Ramos (cell line): ENCODE results near the gene ESM1.
"Not testable (repeated sequence)": the region's sequence is repeated elsewhere in the genome, so short reads cannot be mapped to it uniquely, and the experiment has no call there.

ENCODE experiments used
- in situ Hi-C: fragments of 300-500 bp; cut with MboI; formaldehyde crosslinking; loops from one replicate; pipeline ENCODE4 v1.14.3; 2022; ENCODE audit warnings: low sequenced_read_pairs; ENCODE audit not compliant: unreplicated experiment

The ESM1 gene, protein sequence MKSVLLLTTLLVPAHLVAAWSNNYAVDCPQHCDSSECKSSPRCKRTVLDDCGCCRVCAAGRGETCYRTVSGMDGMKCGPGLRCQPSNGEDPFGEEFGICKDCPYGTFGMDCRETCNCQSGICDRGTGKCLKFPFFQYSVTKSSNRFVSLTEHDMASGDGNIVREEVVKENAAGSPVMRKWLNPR

DNA sequence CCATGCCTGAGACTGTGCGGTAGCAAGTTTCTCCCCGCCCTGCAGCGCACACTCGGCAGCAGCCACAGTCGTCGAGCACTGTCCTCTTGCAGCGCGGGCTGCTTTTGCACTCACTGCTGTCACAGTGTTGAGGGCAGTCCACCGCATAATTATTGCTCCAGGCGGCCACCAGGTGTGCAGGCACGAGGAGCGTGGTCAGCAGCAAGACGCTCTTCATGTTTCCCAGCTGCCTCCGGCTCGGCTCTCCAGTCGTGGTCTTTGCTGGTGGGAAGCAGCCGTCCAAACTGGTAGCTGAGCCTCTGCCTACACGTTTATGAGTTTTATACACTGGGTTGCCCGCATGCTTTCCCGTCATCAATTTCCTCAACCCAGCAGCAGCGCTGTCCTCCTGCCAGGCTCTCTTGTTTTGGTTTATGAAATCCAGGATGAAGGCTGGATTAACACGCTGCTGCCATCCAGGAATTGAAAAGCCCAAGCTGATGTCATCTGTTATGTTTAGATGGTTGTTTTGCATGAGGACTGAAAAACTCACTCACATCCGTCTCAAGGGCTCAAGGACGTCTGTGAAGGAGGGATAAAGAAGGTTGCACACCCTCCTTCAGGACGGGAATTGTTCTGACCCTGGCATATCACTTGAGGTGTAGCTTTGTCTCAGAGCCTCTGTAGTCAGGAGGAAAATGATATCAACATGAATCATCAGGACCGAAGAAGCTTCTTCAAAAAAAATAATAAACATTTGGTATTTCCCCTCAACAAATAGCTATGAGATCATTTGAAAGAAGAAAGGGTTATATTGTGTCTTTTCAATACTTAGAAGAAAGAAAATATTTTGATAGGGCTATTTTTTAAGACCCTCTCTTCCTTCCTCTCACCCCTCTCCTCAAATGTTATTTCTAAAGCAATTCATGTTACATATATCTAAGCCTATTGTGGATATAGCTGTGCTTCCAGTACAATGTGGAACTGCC, at the start of gene ESM1:
Gene ESM1 (minus strand): TSS at position 293 of the 968 bp plus-strand sequence. CDS start 76 bp downstream, at position 217.
- in situ Hi-C loops, result no loop called here

DNA sequence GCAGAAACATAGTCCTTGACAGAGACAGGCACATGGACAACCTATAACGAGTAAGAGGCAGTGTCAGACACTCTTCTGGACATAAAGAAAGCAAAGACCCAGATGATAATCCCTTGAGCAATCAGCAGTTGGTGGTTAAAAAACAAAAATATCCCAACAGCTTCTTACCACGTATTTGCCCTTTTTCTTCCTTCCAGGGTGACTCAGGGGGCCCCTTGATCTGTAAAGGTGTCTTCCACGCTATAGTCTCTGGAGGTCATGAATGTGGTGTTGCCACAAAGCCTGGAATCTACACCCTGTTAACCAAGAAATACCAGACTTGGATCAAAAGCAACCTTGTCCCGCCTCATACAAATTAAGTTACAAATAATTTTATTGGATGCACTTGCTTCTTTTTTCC, 48.2 kb upstream of the ESM1 start:
- in situ Hi-C loops, result no loop called here

DNA sequence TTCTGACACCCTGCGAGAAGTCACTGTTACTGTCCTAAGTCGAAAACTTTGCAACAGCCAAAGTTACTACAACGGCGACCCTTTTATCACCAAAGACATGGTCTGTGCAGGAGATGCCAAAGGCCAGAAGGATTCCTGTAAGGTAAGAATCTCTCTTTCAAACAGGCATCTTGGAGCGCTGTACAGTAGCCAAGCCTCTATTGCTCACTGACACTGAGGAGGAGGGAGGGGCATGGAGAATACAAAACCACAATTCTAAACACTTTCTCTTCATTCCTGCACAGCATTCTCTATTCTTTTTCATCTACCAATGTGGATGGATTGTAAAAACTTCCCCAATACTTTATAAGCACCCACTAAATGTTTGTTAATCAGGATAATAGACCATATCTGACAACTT, 46.1 kb upstream of the ESM1 start:
- in situ Hi-C loops, result no loop called here

DNA sequence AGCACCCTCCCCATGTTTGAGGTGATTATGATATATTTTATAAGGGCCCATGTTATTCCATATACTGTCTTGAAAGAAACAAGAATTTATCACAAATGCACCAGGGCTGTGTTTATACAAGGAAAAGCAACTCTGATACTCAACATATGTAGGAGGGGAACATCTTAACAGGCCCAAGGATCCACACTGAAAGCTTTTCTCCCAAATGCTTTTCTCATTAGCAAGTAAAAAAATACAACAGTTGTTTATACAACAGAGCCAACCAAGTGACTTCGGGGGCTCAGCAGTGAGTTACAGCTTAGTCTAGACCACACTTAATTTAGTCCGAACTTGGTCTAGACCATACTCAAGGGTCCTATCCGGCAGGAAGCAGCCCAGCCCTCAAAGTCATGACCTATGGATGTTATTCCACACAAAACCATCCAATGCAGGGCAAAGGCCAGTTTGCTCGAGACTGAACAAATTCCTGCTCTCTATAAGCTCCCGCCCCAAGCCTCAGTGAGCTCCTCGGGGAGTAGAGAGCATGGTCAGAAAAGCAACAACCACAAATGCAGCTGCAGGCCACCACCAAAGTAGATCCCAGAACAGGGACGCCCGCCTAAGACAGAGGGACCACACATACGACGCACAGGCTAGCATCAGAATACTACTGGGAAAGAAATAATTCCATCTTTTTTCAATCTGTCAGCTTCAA, 45.4 kb upstream of the ESM1 start:
- in situ Hi-C loops, result no loop called here

DNA sequence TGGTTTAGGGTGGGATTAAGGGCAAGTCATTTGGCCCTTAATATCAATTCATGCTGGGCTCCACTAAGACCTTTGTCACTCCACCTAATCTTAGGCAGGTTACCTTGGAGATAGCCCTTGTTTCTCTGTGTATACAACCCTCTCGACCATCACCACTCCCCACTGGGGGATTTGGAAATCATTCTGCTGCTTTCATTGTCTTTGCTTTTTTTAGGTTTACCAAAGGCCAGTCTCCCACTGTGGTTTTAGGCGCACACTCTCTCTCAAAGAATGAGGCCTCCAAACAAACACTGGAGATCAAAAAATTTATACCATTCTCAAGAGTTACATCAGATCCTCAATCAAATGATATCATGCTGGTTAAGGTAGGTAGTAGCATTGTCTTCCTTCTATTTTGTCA, 44.8 kb upstream of the ESM1 start:
- in situ Hi-C loops, result no loop called here

DNA sequence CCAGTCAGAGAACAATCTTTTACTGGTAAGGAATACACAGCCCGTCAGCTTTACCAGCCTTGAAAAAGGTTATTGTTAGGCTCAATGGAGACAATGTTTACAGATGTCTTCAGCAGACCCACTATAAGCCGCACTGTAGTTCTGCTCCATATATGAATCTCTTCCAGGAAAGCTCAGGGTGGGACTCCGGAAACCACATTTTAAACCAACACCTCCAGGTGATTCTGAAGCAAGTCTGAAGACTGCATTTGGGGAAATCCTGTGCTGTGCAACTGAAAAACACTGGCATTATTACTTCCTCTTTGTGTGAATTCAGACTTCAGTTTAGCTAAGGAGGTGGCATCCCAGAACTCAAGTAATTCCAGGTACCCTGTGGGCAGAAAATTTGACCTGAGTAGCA, 42.2 kb upstream of the ESM1 start:
- in situ Hi-C loops, result no loop called here

DNA sequence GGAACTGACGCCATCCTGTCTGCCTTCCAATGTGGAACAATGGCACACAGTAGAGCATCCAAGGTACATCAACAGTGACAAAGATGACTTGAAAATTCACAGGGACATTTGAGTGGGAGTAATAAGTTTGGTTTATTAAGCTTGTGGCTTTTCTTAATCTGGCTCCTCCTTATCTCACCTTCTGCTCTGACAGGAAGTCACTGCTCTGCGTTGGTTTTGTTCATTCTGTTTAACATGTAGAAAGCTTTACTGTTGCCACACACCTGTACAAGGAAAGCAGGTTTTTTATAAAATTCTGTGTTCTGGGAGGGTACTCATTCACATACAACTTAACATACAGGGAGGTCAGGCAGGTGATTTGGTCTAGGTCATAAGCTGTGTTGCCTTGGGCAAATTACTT, 37.1 kb upstream of the ESM1 start:
- in situ Hi-C loops, result no loop called here

DNA sequence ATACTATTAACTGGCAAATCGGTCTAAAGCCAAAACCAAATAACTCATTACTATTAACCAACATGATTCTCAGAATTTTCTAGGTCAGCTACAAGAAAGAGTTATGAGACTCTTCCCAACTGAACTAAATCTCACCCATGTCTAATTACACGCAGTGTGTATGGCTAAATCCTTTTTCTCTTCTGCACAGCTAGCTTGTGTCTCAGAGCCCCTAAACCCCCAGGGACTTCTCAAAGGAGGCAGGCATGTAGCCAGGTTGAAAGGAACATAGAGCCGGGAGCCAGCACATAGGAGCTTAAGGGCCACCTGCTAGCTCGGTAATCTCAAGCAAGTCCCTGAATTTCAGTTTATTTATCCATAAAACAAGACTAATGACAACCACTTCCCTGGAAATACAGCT, 36.4 kb upstream of the ESM1 start:
- in situ Hi-C loops, result no loop called here

DNA sequence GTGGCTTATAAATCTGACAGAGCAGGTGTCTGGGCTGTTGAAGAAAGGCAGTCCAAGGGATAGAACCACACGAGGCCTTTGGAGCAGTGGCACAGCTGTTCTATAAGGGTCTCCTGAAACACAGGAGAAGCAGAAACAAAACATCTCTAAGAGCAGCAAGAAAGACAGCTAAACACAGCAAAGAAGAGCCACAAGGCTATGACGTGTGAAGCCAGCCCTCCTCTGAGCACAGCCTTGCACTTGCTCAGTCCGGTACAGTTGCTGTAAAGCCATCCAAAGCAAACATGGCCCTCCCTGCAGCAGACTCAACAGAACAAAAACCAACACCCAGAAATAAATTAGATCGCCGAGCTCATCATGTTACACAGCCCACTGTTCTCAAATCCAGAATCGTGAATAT, 36.0 kb upstream of the ESM1 start:
- in situ Hi-C loops, result no loop called here

DNA sequence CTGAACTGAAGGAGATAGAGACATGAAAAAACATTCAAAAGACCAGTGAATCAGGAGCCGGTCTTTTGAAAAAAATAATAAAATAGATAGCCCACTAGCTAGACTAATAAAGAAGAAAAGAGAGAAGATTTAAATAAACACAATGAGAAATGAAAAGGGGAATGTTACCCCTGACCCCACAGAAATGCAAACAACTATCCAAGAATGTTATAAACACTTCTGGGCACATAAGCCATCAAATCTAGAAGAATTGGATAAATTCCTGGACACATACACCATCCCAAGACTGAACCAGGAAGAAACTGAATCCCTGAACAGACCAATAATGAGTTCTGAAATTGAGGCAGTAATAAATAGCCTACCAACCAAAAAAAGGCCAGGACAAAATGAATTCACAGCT, 24.8 kb upstream of the ESM1 start:
- in situ Hi-C loops, result not testable (repeated sequence)

DNA sequence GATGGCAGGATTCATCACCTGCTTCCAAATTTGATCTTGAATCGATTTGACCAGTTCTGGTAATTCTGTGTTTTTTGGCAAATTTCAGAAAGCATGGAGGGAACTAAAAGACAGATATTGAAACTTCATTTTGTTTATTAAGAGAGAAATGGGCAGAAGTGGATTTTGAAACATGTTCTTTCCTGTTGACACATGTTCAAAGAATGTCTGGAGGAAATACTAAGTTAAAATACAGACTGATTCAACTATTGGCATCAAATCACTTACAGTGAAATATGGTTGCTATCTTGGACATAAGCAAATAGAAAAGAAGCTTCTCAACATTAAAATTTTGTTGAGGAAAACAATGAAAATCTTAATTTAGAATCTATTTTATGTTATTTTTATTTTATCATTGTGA, 19.3 kb upstream of the ESM1 start:
- in situ Hi-C loops, result no loop called here

DNA sequence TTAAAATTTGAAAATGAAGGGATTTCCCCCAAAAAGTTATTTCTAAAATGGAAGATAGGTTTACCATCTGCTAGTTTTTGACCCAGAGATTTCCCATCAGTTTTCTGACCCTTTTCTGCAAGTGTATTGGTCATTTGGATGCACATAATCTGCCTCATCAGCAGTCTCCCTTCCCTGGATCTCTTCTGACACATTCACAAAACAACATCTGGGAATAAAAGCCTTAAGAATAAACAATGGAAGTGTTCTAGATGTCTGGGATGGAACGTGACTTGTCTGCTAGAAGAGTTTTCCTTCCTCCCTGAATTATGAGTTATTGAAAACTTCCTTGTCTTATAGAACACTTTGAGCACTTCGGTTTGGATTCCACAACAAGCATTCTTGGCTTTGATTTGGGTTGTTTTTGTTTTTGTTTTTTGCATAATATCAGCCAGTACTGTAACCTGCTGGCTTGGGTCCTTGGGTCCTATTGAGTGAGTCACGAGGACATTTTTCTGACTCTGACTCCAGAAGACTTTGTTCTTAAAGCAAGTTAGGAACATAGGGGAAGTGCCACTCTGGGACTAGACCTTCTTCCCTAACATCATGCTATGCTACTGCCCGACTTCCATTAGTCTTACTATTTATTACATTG, 18.2 kb upstream of the ESM1 start:
- in situ Hi-C loops, result no loop called here

DNA sequence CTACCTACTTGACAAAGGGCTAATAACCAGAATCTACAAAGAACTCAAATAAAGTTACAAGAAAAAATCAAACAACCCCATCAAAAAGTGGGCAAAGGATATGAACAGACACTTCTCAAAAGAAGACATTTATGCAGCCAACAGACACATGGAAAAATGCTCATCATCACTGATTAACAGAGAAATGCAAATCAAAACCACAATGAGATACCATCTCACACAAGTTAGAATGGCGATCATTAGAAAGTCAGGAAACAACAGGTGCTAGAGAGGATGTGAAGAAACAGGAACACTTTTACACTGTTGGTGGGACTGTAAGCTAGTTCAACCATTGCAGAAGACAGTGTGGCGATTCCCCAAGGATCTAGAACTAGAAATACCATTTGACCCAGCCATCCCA, 16.8 kb upstream of the ESM1 start:
- in situ Hi-C loops, result not testable (repeated sequence)

DNA sequence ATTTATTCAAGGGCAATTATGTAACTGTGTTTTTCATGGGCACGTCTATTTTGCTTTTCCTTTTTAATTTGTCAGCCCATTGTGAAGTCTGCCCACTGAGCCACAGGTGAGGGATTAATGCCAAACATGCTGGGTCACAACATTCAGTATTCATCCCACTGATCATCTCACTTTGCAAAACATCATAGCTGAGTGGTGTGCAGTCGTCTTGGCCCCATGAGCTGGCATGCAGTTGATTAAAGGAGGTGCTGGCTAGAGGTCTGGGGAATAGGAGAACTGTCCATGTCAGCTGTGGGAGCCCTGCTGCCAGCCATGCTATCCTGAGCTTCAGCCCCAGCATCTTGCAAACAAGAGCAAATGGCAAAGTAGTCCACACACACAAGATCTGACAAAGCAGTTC, 11.7 kb upstream of the ESM1 start:
- in situ Hi-C loops, result no loop called here

DNA sequence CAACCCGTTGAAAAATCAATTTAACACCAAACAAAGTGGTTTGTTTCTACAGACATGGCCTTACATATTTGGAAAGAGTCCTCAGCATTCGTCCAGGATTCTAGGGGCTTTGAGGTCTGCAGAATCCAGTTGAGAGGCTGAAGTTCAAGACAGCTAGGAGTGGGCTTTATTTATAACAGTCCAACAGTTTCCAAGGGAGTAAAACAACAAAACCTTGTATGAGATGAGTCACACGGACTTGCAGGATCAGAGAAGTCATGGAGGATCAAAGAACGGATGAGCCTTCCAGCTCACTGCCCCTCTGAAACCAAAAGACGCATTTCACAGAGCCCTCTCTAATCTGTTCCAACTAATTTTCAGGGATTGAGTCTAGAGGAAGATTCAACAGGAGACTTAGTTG, 11.1 kb upstream of the ESM1 start:
- in situ Hi-C loops, result no loop called here

DNA sequence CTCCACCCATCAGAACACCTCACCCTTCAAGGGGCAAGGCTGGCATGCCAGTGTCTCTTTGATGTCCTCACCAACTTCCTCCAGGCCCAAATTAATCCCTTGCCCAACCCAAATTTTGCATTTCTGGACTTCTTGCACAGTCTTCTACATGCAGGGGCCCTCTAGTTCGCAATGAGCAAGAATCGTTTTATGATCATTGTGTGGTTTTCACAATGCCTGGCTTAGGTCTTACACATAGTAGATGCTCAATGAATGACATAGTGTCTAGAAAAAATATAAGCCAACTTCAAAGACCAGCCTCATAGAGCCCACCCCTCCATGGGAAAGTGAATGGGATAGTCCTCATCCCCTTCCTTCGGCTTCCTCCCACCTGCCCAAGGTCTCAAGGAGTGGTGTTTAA, 9.8 kb upstream of the ESM1 start:
- in situ Hi-C loops, result no loop called here

DNA sequence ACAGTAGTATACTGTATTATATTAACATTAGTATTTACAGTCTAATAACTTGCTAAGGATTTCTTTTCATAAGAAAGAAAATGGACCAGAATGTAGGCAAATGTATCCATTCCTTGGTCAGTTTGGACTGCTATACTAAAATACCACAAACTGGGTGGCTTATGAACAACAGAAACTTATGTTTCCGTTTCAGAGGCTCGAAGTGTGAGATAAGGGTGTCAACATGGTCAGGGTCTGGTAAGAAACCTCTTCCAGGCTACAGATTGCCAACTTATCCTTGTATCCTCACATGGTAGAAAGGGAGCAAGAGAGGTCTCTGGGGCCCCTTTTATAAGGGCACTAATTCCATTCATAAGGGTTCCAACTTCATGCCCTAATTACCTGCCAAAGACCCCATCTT, 9.2 kb upstream of the ESM1 start:
- in situ Hi-C loops, result no loop called here

DNA sequence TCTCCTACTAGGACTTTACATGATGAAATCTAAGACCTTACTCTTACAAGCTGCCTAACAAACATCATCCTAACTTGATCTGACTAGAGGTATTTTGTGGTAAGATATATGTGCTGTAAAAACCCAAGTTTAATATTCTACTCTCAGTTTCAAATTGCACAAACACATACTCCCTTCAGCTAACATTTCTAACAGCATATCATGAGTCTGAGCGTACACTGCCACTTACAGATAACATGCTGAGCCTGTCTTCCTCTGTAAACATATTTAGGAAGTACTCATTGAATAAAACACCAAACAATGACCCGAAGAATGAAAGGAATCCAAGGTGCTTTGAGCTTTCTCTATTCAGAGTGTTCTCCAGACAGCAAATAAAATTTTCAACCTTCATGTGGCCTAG, 7.9 kb upstream of the ESM1 start:
- in situ Hi-C loops, result no loop called here

DNA sequence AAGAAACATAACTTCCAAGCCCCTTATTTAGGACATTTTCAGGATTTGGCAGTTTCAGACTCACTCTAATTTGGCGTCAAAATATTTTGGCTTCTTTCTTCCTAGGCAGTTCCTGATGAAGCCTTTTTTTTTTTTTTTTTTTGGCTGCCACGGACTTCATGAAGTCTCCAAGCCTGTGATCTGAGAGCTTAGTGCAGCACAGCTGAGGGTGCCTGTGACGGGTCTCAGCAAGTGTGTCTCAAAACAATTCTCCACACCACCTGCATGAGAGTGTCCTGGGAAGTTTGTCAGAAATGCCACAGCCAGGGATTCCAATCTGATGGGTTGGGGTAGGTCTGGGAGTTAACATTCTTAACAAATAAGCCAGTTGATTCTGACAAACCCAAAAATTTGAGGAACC, 6.0 kb upstream of the ESM1 start:
- in situ Hi-C loops, result no loop called here

DNA sequence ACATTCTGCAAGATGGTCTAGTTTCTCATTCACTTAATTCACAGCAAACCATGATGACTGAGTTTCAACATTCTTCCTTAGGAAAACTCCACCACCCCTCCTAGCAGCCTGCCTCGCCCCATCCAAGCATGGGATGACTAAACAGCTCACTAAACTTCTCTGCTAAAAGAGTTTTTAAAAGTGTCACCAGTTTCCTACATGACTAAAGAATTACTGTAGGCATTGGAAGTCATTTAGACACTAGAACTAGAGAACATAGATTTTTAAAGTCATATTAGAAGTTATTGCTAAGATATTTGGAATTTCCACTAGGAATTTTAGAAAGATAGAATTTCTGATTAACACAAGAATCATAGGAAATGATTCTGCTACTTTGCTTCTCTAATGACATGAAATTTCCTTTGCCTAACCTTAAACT, 5.5 kb upstream of the ESM1 start:
- in situ Hi-C loops, result no loop called here

DNA sequence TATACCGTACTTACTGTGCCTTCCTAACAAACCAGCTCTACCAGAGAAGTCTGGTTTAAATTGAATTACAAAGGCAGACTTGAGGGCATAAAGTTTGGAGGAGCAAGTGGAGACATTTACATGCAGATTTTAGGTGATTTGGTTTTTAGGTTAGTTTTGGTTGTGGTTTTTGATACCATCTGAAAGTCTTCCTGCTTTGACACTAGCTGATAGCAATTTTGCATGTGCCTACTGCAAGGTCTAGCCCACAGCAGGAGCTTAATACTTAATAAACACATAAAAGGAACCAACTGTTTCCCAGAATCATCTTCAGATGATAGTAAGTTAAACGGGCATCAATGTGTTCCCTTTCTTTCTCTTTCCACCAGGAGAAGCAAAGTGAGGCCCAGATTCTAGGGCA, 3.4 kb upstream of the ESM1 start:
- in situ Hi-C loops, result no loop called here
